ENCODE measurements around the gene COX6A2.

Gene COX6A2

GRCh38 chr16:31428279-31428597 lies at the start of gene COX6A2:
TSS of gene COX6A2 (minus strand) at chr16:31428360. CDS start at chr16:31428325, 35 bp downstream.
- no peak for DNase-seq

- no peak for DNase-seq
Observed at GRCh38 chr16:31477220-31478216, 49.4 kb upstream of the COX6A2 start.

GRCh38 chr16:31476303-31477219 lies 48.4 kb upstream of the COX6A2 start:
- DNase-seq = no peak

- DNase-seq = no peak
Observed at GRCh38 chr16:31475946-31476302, 47.8 kb upstream of the COX6A2 start.

GRCh38 chr16:31474773-31475738 lies 46.9 kb upstream of the COX6A2 start:
- DNase-seq = no peak

GRCh38 chr16:31474173-31474714 lies 46.1 kb upstream of the COX6A2 start:
- DNase-seq = no peak

- DNase-seq = no peak
Observed at GRCh38 chr16:31473264-31473984, 45.3 kb upstream of the COX6A2 start.

- peak in 1 of 2 experiments; percentile 11 for DNase-seq
Observed at GRCh38 chr16:31472709-31473203, 44.6 kb upstream of the COX6A2 start.

- DNase-seq = no peak
Observed at GRCh38 chr16:31471875-31472708, 43.9 kb upstream of the COX6A2 start, which contains the start of gene TGFB1I1. TSS of gene TGFB1I1 (plus strand) at chr16:31472152. CDS start at chr16:31472189, 37 bp downstream.

GRCh38 chr16:31471241-31471874 lies 43.2 kb upstream of the COX6A2 start:
- DNase-seq = no peak

- no peak for DNase-seq
Observed at GRCh38 chr16:31470615-31471014, 42.5 kb upstream of the COX6A2 start.

- DNase-seq = no peak
Observed at GRCh38 chr16:31467858-31468257, 39.7 kb upstream of the COX6A2 start.

GRCh38 chr16:31467151-31467773 lies 39.1 kb upstream of the COX6A2 start:
- no peak for DNase-seq

GRCh38 chr16:31466381-31466841 lies 38.3 kb upstream of the COX6A2 start:
- DNase-seq = no peak

GRCh38 chr16:31465788-31466370 lies 37.7 kb upstream of the COX6A2 start:
- DNase-seq = no peak

- no peak for DNase-seq
Observed at GRCh38 chr16:31464781-31465260, 36.7 kb upstream of the COX6A2 start.

GRCh38 chr16:31464348-31464769 lies 36.2 kb upstream of the COX6A2 start:
- DNase-seq = no peak

Data from cerebellar nuclear complex (tissue), 1 donor.